Measurements from ENCODE around the gene MORC4. TPM values are rescaled to one million over a fixed set of nuclear protein-coding genes. Genes with fewer than 3 reads are reported as not detected.

MORC4 gene
- 11.6 TPM for total RNA-seq

GRCh38 chrX:107000013-107000515, at the start of gene MORC4:
MORC4 (minus strand) TSS chrX:107000212; CDS start chrX:106999969, 243 bp downstream.

DNA sequence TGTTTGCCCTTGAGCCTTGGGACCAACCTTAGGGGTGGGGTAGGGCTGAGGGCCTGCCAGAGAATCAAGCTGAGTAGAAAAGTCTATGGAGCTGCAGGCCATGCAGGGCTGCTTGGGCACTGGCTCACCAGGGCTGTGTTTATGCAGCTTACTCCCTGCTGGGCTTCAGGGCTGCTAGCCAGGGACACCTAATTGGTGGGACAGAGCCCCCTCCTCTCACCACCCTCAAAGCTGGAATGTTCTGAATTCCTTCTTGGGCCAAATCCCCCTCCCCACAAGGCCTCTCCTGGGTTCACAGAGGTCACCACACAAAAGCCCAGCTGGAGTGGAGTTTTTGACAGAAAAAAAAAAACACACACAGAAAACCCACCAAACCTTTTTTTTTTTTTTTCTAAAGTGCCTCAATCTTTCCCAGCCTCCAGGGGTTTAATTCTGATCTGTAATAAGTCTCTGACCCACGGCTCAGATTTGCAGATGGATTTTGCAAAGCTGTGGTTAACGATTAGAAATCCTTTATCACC, 80.0 kb downstream of the MORC4 start, which contains the start of gene CLDN2:
Gene CLDN2 (plus strand): TSS at position 471 of the 521 bp plus-strand sequence. CDS start 7,827 bp downstream, outside the sequence.

GRCh38 chrX:106903291-106903824, 96.7 kb downstream of the MORC4 start, which contains the start of gene RIPPLY1:
RIPPLY1 (minus strand) TSS chrX:106903341; CDS start chrX:106903287, 54 bp downstream.

Other genes starting within 250 kb of the MORC4 start
- gene TBC1D8B, start 197.5 kb downstream of the MORC4 start, total RNA-seq: 1.3 TPM
- not detected for gene RIPPLY1, start 96.9 kb downstream of the MORC4 start, total RNA-seq
- gene CLDN2, start 79.8 kb downstream of the MORC4 start, total RNA-seq: not detected
- gene RBM41, start 118.6 kb upstream of the MORC4 start, total RNA-seq: 36.0 TPM
- 4.7 TPM for gene NUP62CL, start 206.2 kb upstream of the MORC4 start, total RNA-seq
- gene DNAAF6, start 206.4 kb upstream of the MORC4 start, total RNA-seq: not detected

Data from parietal lobe (tissue), 1 donor.